Measurements from ENCODE around the gene MCC.
"Not testable (repeated sequence)": the region's sequence is repeated elsewhere in the genome, so short reads cannot be mapped to it uniquely, and the experiment has no call there.

Gene MCC

GRCh38 chr5:113489299-113489698 is 1.0 kb upstream of the MCC start:
- DNase-seq, result peak; percentile 15 to 18

GRCh38 chr5:113488645-113489184 is 462 bp upstream of the MCC start:
- no peak for DNase-seq

GRCh38 chr5:113487416-113487780 is 855 bp downstream of the MCC start:
- DNase-seq, result no peak

- no peak for DNase-seq
These were observed 8.0 kb downstream of the MCC start for GRCh38 chr5:113480243-113480642.

DNA sequence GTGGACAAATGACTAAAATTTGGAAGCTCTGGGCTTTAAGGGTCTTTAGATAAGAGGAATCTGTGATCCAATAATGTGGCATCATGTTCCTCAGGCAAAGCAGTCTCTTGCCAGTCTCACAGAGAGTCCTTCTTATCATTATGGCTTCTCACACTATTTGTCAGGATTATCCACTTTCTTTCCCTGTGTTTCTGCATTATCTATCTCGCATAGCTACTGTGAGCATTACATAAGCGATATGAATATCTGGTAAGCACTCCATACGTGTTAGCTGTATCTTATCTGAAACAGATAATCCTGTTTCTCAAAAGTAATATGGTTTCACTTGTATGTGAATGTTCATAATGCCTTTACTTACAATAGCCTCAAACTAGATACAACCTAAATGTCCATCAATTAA is 9.6 kb downstream of the MCC start:
- DNase-seq, result no peak

DNA sequence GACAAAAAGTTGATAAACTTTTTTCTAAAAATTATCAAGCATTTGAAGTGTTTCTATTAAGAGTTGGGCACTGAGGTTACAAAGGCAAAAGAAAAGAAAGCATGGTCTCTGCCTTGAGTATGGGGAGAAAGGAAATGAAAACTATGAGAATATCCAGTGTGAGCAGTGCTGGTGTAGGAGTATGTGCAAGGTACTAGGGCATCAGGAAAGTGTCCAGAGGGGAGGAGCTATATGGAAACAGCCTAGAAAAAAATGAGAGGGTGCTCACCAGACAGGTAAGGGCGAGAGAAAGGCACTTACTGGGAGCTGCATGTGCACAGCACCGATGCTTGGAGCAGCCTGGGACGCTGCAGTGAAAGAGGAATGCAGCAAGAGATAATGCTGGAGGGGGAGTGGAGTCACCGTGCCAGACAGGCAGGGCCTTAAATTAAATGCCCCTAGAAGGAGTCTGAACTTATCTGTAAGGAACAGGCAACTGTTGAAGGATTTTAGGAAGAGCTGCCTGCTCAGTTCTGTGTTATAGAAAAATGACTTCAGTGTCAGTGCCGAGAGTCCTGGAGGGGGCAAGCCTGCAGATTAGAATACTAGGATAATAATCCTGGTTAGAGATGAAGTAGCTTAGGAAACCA is 14.0 kb downstream of the MCC start:
- no peak for DNase-seq

GRCh38 chr5:113463032-113463431 is 25.2 kb downstream of the MCC start:
- DNase-seq, result no peak

DNA sequence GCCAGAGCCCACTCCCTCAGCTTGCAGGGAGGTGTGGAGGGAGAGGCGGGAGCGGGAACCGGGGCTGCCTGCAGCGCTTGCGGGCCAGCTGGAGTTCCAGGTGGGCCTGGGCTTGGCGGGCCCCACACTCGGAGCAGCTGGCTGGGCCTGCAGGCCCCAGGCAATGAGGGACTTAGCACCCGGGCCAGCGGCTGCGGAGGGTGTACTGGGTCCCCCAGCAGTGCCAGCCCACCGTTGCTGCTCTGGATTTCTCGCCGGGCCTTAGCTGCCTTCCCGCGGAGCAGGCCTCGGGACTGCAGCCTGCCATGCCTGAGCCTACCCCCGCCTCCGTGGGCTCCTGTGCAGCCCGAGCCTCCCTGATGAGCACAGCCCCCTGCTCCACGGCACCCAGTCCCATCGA is 31.1 kb downstream of the MCC start:
- DNase-seq, result not testable (repeated sequence)

DNA sequence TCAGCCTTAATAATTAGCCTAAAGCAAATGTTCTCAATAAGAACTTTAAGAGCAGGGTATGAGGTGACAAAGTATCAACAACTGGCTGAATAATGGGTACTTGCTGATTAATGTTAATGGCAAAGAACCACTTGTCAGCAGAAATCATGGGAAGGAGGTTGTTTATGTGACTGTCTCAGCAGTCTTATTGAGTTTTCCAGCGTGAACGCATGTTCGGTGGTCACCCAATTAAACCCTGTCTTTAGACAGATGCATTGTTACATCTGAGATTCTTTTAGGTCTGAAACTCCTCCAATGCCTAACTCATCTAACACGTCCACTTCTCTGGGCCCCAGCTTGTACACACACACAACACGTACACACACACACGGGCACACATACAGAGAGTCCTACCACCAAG is 35.3 kb downstream of the MCC start:
- no peak for DNase-seq

DNA sequence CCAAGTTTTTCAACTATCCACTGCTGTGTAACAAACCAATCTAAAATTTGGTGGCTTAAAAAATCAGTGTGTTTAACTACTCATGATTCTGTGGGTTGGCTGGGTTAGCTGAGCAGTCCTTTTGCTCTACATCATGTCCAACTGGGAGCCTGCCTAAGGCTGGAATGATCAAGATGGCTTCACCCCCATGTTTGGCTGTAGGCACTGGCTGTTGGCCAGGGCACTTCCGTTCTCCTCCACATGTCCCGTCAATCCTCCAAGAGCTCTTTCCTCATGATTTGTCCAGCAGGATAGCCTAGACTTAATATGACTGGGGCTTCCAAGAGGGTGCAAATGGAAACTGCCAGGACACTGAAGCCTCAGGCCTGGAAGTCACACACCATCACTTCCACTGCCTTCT is 36.5 kb downstream of the MCC start:
- no peak for DNase-seq

GRCh38 chr5:113450929-113451328 is 37.3 kb downstream of the MCC start:
- DNase-seq, result no peak

DNA sequence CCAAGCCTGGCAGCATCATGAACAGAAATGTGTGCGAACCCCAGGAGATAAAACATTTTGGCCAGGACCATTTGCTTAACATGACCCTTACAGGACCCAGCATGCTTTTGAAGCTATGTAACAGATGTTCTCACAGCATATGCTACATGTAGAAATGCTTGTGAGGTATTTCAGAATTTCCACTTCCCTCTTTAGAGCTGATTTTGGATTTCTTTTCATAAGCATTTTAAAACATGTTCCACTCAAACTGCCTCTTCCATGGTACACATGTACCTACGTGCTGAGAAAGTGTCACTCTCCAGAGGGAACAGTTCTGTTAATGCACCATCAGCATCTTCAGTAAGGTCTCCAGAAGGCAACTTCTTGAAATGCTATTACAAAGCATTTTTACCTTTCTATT is 37.8 kb downstream of the MCC start:
- no peak for DNase-seq

DNA sequence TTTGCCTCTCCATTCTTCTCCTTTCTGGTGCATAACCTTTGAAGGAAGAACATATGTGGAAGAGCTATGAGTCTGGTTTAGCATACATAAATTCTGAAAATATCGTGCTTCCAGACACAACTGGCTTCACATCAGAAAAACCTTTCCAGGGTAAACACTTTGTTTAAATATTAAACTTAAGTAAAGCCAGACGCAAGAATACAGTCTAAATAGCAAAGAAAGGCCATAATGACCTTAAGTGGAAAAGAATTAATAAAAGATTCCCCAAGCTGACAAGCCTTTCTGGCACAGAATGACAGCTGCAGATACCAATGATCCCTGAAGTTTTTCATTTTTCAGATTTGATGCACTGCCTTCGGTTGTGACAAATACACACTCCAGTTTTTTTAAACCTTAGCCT is 40.0 kb downstream of the MCC start:
- DNase-seq, result no peak

GRCh38 chr5:113447498-113448050 is 40.7 kb downstream of the MCC start:
- no peak for DNase-seq

GRCh38 chr5:113446358-113446927 is 41.8 kb downstream of the MCC start:
- no peak for DNase-seq

DNA sequence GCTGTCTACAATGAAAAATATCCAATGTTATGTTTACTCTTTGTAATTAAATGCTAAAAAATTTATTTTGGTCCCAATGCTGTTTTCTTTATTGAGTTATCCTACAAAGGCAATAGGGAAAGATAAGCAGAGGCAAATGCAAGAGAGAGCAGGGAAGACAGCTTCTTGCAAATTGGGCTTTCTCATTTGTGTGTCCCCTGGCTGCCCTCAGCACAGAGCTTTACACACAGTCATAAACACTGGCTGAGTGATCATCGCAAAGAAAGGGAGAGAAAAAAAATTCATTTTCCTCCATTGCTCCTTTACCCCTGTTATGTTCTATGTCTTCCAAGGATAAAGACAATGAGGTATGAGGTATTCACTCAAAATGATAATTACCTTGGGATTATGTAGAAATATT is 51.1 kb downstream of the MCC start:
- no peak for DNase-seq

- DNase-seq, result no peak
These were observed 52.7 kb downstream of the MCC start for GRCh38 chr5:113435575-113435974.

GRCh38 chr5:113434889-113435288 is 53.4 kb downstream of the MCC start, which contains the start of gene TSSK1B:
TSS of gene TSSK1B (minus strand) at chr5:113434989. CDS start at chr5:113434839, 150 bp downstream.
- DNase-seq, result no peak

GRCh38 chr5:113433862-113434612 is 54.2 kb downstream of the MCC start:
- no peak for DNase-seq

DNA sequence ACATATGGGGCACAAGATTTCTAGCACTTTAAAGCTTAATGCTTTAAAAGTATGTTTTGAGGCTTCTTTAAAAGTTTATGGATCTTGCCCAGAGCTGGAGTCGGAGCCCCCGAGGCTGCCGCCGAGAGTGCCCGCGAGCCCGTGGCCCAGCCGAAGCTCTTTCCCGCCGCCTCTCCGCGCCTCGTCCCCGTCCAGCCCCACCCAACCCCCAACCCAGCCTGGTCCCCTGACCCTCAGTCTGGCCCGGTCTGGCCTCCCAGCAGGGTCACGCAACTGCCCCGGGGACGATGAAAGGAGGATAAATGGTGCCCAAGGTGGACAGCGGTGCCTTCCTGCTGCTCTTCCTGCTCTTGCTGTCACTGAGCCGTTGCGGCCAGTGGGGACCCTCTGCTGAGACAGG is 55.2 kb downstream of the MCC start:
- DNase-seq, result no peak

DNA sequence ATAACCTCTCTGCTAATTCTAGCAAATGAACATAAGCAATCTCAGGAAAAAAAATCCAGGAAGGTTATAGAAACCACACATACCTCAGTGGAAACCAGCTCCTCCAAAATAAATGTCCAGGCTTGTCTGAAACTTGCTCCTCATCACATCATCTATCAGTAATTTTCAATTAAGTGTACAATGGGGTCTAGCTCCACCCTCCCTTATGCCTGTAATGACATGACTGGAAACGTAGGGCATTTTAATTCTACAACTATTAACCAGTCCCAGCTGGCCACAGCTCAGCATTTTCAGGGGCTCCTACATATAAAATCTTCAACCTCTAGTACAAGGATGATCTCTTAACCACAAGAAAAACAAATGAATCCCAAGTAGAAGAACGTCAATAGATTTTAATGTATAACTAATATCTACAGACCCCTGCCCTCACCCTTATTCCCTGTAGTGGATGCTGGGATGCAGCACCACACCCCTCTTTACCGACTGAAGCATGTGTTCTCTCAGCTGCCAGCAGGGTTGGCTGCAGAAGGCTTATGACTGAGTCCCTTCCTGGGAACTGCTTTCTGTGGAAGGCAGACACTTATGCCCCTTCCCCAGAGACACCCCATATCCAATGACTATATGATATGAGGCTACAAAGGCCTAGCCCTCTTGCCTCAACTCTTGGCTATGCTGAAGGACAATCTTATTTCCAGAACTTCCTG is 60.2 kb downstream of the MCC start:
- no peak for DNase-seq

GRCh38 chr5:113425909-113426308 is 62.3 kb downstream of the MCC start:
- no peak for DNase-seq

DNA sequence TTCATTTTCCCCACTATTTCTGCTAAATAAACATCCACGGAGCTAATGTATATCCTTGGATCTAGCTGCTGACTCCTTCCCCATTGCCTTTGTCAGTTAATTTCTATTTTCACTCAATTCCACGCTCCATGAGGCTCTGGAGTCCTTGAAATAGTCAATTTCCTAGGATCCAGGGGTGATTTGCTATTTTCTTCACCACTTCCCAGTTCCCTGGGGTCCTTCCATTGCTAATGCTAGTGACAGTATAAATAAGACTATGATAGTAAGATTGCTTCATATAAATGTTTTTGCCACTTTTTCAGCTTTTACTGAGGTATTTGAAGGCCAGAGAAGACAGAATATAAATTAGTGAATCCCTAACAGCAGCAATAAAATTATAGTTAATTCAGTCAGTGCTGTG is 66.6 kb downstream of the MCC start:
- no peak for DNase-seq

All from CD4-positive, alpha-beta T cell treated with Interleukin-1 beta for 1 hour (primary cell).